ENCODE measurements around the gene CYBB.

- TF ChIP-seq CTCF (conservative IDR thresholded peaks at IDR 0.05 in 1 of 2, IDR thresholded peaks at IDR 0.05 in 1 of 2; ENCODE audit: low read depth in 1 of 2, low read length in 2 of 2) (no peak), EZH2 (IDR thresholded peaks at IDR 0.05; ENCODE audit: low read length, missing control alignments) (no peak)
Measured at GRCh38 chrX:37759351-37759750, 20.5 kb upstream of the CYBB start.
